ENCODE results near the gene NPIPB12.
"Not testable (repeated sequence)": the region's sequence is repeated elsewhere in the genome, so short reads cannot be mapped to it uniquely, and the experiment has no call there.

- not testable (repeated sequence) for TF ChIP-seq CTCF, POLR2A (IDR thresholded peaks at IDR 0.05)
These were observed 46.2 kb downstream of the NPIPB12 start, which contains the start of gene SULT1A4 for GRCh38 chr16:29459706-29460646.
